Kidney capillary endothelial cell (primary cell): Measurements from ENCODE around the gene MCUB.
"Not testable (repeated sequence)": the region's sequence is repeated elsewhere in the genome, so short reads cannot be mapped to it uniquely, and the experiment has no call there.

Source experiments
- DNase-seq: peaks from one replicate; pipeline ENCODE4 v3.0.0-alpha.2; 2018; ENCODE audit warnings: low spot score

The MCUB gene

GRCh38 chr4:109629775-109630174 is 69.7 kb downstream of the MCUB start:
- DNase-seq: no peak

DNA sequence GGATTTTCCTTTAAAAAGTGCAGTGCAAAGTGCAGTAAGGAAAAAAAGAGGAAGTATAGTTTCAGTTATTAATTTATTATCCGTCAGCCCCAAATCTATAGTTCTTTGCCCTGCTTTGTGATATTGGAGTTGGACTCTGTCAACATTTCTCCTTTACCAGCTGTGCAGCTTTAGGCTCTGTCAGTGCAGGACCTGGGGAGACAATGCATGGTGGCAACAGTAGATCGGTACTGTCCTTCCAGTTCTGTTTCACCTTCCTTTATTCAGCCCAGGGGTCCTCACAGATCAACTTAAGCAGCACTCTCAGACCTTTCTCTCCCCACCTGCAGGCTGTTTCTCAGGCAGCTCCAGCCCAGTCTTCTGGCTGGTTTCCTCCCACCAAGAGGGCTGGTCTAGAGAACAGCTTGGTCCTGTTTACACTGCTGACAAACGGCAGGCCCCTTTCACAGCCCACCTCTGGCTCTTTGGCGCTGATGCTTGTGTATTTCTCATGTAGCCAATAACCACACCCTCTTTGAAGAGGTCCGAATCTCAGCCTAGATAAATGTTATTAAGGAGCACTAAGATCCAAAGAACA is 71.6 kb downstream of the MCUB start:
- DNase-seq: no peak

- DNase-seq: no peak
Observed at GRCh38 chr4:109640644-109641043, 80.6 kb downstream of the MCUB start.

DNA sequence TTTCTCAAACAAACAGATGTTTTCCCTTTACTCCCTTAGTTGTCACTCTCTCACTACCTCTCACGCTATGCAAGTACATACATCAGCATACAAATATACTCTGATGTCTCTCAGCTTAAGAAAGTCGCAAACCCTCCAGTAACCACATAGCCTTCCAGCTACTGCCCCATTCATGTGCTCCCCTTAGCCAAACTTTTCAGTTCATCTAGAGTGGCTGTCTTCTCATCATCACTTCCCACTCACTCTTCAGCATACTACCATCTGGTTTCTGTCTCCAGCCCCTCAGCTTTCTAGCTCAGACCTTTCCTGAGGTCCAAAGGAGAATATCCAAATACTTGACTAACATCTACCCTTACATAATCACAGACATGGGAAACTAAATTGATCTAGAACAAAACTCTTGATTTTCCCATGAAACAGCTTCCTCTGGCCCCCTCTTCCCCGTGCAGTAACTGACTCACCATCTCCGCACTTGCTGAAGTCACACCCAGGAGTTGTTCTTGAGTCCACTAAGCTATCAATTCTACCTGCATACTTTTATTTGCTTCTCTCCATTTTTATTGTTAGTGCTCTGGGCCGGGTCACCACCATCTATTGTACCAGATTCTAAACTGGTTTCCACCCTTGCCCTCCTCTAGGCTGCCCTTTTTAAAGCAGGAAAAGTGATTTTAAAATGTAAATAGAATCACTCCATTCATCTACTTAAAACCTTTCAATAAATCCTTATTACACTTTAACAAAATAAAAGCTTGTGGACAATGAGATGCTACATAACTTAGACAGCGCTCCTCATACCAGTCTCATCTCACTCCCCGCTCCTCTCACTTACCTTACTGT is 86.0 kb downstream of the MCUB start:
- no peak for DNase-seq

DNA sequence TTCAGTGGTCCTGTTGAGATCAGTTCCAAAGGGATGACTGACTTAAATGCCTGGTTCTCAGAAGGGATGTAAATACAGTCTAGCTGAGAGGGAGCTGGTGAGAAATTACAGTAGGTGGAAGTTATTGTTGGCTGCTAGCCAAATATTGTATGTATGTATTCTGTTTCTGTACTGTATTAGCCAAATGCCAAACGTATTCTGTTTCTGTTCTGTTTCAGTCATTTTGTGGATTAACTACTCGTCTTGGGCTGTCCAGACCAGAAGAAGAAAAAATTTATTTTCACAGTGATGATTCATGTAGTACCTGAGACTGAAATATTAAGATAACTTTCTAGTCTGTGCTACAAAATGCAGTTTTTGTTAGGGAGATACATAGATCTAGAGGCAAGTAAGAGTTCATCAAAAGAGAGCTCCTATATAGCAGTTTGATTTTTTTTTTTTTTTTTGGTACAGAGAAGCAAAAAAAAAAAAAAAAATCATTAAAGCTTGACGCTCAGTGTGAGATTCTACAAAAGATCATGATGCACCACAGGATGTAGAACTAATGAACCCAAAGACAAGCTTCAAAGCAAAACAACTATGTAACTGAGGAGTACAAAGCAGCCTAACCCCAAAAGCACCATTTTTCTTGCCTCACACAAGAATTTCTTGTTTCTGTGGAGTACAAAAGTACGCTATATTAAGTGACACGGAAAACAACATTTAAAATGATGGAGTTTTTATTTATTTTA is 88.4 kb downstream of the MCUB start:
- peak; percentile 33 for DNase-seq

GRCh38 chr4:109648997-109649575 is 89.0 kb downstream of the MCUB start:
- DNase-seq: no peak

DNA sequence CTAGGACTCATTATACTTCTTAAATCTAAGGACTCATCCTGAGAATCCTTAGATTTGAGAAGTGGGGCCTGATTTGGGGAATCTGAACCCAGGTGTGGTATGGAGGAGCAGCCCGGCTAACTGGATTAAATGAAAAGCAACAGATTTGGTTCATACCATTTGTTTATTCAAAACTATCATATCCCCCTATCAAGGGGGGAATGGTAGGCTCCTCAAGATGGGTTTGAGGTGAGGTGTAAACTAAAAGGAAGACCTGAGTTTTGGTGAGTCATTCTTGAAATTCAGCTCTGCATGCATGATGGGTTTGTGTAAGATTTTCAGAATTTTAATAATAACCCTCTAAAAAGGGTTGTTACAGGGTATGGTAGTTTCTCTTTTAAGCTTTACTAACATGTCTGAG is 89.8 kb downstream of the MCUB start:
- no peak for DNase-seq

GRCh38 chr4:109655396-109655795 is 95.3 kb downstream of the MCUB start:
- DNase-seq: no peak

DNA sequence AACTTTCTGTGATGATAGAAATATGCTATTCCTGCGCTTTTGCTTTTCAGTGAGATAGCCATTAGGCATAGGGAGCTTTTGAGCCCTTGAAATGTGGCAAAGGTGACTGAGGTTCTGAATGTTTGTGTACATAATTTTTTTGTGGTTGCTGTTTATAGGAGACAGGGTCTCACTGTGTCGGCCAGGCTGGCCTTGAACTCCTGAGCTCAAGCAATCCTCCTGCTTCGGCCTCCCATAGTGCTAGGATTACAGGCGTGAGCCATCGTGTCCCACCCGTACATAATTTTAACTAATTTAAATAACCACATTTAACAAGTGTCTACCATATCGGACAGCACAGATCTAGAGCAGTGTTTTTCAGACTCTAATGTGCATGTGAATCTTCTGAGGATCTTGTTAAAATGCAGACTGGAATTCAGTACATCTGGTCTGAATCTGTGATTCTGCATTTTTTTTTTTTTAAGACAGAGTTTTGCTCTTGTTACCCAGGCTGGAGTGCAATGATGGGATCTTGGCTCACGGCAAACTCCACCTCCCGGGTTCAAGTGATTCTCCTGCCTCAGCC is 97.9 kb downstream of the MCUB start:
- DNase-seq: no peak

DNA sequence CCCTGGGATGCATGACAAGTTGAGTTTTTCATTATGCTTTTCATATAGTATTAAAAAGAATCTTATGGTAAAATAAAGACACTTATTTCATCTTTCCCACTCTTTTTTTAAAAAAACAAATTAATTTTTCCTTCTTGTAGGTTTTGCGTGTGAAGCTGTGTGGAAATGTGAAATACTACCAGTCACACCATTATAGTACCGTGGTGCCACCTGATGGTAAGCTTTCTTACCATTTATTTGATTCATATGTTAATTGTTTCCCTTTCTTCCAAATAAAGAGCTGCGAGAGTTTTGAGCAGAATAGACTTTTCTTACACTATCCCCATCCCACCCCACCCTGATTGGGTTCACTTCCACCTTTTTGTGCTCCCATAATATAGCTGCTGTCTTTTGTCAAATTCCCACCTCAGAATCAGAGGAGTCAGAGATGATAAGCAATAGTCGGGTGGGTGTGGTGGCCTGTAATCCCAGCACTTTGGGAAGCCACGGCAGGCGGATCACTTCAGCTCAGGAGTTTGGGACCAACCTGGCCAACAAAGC is 98.9 kb downstream of the MCUB start:
- no peak for DNase-seq

- DNase-seq: no peak
Observed at GRCh38 chr4:109662116-109662515, 102.1 kb downstream of the MCUB start.

GRCh38 chr4:109662771-109663170 is 102.7 kb downstream of the MCUB start:
- no peak for DNase-seq

DNA sequence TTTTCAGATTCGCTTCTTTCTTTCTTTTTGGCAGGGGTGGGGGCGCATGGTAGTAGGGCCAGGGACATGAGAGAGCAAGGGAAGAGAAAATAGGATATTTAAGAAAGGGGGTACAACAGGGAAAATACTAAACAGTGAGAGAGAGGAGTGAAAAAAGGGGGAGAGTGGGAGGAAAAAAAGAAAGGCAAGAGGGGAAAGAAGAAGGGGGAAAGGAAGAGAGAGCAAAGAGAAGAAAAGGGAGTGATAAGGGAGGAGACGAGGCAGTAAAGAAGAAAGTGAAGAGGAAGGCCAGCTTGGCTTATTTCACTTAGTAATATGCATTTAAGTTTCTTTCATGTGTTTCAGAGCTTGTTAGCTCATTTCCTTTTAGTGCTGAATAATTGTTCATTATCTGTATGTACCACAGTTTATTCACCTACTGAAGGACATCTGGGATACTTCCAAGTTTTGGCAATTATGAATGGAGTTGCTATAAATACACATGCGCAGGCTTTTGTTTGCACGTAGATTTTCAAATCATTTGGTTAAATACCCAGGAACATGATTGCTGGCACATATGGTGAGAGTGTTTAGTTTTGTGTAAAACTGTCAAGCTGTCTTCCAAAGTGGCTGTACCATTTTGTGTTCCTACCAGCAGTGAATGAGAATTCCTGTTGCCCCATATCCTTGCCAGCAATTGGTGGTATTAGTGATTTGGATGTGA is 105.9 kb downstream of the MCUB start:
- DNase-seq: no peak

DNA sequence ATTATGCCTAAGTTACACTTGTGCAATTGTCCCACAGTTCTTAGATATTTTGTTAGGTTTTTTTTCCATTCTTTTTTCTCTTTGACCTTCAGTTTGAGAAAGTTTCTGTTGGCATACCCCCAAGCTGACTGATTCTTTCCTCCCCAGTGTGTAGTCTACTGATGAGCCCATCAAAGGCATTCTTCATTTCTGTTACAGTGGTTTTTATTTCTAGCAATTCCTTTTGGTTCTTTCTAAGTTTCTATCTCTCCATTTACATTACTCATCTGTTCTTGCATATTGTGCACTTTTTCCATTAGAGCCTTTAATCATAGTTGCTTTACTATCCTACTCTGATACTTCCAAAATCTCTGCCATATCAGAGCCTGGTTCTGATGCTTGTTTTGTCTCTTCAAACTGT is 111.3 kb downstream of the MCUB start:
- DNase-seq: no peak

- DNase-seq: no peak
Observed at GRCh38 chr4:109672169-109672930, 112.3 kb downstream of the MCUB start.

- DNase-seq: no peak
Observed at GRCh38 chr4:109673303-109673702, 113.3 kb downstream of the MCUB start.

DNA sequence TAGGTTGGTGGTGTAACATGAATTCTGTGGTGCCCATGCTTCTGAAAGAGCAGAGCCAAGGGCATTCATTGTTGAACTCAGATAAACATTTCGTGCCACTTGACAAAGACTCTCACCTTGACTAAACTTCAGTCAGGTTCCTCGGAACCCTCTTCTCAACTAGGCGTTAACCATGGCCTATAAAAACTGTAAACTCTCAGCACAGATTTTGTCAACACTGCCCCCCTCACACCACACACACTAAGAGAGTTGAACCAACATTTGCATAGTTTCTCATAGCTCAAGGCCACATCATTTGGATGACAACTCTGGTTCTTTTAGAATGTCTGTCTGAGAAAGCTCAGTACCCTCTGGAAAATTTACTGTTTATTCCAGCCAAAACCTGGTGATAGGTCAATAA is 115.1 kb downstream of the MCUB start:
- DNase-seq: no peak

DNA sequence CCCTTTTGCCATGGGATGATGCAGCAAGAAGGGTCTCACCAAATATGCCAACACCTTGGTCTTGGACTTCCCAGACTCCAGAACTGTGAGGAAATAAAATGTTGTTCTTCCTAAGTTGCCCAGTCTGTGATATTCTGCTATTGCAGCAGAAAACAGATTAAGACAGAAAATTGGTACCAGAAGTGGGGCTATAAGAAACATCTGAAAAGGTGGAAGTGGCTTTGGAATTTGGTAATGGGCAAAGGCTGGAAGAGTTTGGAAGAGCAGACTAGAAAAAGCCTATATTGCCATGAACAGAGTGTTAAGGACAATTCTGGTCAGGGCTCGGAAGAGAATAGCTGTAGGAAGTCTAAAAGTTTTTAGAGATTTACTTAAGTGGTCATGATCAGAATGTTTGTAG is 115.8 kb downstream of the MCUB start:
- DNase-seq: no peak

DNA sequence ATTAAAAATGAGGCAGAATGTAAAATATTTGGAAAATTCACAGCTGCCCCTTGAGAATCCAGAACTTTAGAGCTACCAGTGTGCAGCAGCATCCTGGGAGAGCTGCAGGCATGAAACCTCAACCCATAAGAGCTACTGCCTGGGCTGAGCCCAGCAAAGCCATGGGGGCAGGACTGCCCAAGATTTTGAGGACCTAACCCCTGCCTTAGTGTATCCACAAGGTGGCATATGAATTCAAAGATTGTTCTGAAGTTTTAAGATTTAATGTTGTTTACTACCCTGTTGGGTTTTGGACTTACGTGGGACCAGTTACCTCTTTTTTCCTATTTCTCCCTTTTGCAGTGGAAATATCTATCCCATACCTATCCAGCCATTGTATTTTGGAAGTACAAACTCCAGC is 116.8 kb downstream of the MCUB start:
- DNase-seq: no peak

DNA sequence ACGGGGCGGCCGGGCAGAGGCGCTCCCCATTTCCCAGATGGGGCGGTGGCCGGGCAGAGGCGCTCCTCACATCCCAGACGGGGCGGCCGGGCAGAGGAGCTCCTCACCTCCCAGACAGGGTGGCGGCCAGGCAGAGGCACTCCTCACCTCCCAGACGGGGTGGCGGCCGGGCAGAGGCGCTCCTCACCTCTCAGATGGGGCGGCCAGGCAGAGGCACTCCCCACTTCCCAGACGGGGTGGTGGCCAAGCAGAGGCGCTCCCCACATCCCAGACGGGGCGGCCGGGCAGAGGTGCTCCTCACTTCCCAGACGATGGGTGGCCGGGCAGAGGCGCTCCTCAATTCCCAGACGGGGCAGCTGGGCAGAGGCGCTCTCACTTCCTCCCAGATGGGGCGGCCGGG is 118.4 kb downstream of the MCUB start:
- not testable (repeated sequence) for DNase-seq

DNA sequence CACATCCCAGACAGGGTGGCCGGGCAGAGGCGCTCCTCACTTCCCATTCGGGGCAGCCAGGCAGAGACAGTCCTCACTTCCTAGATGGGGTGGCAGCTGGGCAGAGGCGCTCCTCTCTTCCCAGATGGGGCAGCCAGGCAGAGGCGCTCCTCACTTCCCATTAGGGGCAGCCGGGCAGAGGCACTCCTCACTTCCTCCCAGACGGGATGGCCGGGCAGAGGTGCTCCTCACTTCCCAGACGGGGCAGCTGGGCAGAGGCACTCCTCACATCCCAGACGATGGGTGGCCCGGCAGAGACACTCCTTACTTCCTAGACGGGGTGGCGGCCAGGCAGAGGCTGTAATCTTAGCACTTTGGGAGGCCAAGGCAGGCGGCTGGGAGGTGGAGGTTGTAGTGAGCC is 118.9 kb downstream of the MCUB start:
- not testable (repeated sequence) for DNase-seq
